Karpas-422 (cell line): ENCODE results near the gene ETV6. TPM values are rescaled to one million over a fixed set of nuclear protein-coding genes. Genes with fewer than 3 reads are reported as not detected.

ENCODE experiments used
- DNase-seq: peaks from one replicate; pipeline ENCODE4 v3.0.0-alpha.2; 2015
- H2AFZ ChIP-seq: fragments of 200-600 bp; sonication (generic); 2 replicates; pipeline ENCODE4 v1.6.1; 2014; ENCODE audit warnings: antibody characterized with exemption, low read length, mixed read lengths
- H3K27ac ChIP-seq: fragments of 200-600 bp; sonication (generic); 2 replicates; pipeline ENCODE4 v1.5.1; 2014; ENCODE audit warnings: mild to moderate bottlenecking, low read length, moderate library complexity
- H3K27me3 ChIP-seq: fragments of 200-600 bp; sonication (generic); 2 replicates; pipeline ENCODE4 v1.6.1; 2014; ENCODE audit warnings: low read length, mixed read lengths
- H3K36me3 ChIP-seq: fragments of 200-600 bp; sonication (generic); 2 replicates; pipeline ENCODE4 v1.6.1; 2014; ENCODE audit warnings: low read length, mixed read lengths; ENCODE audit not compliant: insufficient read depth
- H3K4me1 ChIP-seq: fragments of 200-600 bp; sonication (generic); 2 replicates; pipeline ENCODE4 v1.6.1; 2014; ENCODE audit warnings: mild to moderate bottlenecking, low read length, mixed read lengths
- H3K4me2 ChIP-seq: fragments of 200-600 bp; sonication (generic); 2 replicates; pipeline ENCODE4 v1.6.1; 2014; ENCODE audit warnings: low read length, low read depth, mild to moderate bottlenecking; ENCODE audit not compliant: poor library complexity, severe bottlenecking
- H3K4me3 ChIP-seq: fragments of 200-600 bp; sonication (generic); 2 replicates; pipeline ENCODE4 v1.5.1; 2014; ENCODE audit warnings: mild to moderate bottlenecking, antibody characterized with exemption, low read length, mixed read lengths
- H3K79me2 ChIP-seq: fragments of 200-600 bp; sonication (generic); 2 replicates; pipeline ENCODE4 v1.6.1; 2014; ENCODE audit warnings: mild to moderate bottlenecking, low read length, mixed read lengths
- H3K9ac ChIP-seq: fragments of 200-600 bp; sonication (generic); 2 replicates; pipeline ENCODE4 v1.6.0; 2014; ENCODE audit warnings: low read length
- H3K9me2 ChIP-seq: fragments of 200-600 bp; sonication (generic), shearing (Covaris generic); replicated peaks from 2 replicates; pipeline ENCODE4 v1.6.0; 2014; ENCODE audit warnings: mild to moderate bottlenecking, low read length, moderate library complexity; ENCODE audit not compliant: insufficient read depth
- H3K9me3 ChIP-seq: fragments of 300-700, 200-600 bp; sonication (generic); 2 replicates; pipeline ENCODE4 v1.6.1; 2014; ENCODE audit warnings: low read length, mixed read lengths
- H4K20me1 ChIP-seq: fragments of 200-600 bp; sonication (generic); 2 replicates; pipeline ENCODE4 v1.6.1; 2014; ENCODE audit warnings: mild to moderate bottlenecking, antibody characterized with exemption, low read length, low read depth; ENCODE audit not compliant: insufficient read depth
- total RNA-seq: library from RNA; depleted of rRNA; stranded (reverse); fragments of >200 nt; shearing (Covaris generic); gene quantifications from 2 replicates; pipeline ENCODE4 v1.2.3, GENCODE V29; 2014; ENCODE audit warnings: low replicate concordance

The ETV6 gene
- total RNA-seq, 1 experiment from 2014 or later, result 1.0 TPM

DNA sequence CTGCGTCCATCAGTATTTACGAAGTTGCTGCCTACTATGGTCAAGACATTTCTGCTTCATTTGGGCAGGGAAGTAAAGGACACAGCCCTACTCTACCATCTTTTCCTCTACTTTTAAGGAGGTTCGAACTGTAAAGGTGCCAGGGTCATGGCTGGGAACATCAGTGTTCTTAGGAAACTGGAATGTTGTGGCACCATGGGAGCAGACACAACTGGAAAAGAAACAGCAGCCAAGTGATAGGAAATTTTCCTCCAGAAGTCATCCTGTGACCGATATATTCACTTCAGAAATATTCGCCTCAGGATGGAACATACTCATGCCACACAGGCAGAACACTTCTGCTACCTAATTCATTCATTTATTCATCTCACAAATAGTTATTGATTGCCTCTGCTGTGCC, 104.4 kb downstream of the ETV6 start:
- DNase-seq, result no peak
- H3K36me3 ChIP-seq, result no peaks in the 10 kb centered on the region
- no peaks in the 10 kb centered on the region for H4K20me1 ChIP-seq
- H3K79me2 ChIP-seq, result no peaks in the 10 kb centered on the region
- 0 out of 2 replicates have a peak, but pooled peaks cover 5% of the 10 kb centered on the region for H3K4me1 ChIP-seq
- H3K27ac ChIP-seq, result no peak overlapping the region
- H3K27me3 ChIP-seq, result no peaks in the 10 kb centered on the region
- no peaks in the 10 kb centered on the region for H3K9me3 ChIP-seq
- no peak overlapping the region for H3K4me2 ChIP-seq
- H2AFZ ChIP-seq, result no peak overlapping the region
- H3K9ac ChIP-seq, result no peak overlapping the region
- no peaks in the 10 kb centered on the region for H3K9me2 ChIP-seq
- no peak overlapping the region for H3K4me3 ChIP-seq

DNA sequence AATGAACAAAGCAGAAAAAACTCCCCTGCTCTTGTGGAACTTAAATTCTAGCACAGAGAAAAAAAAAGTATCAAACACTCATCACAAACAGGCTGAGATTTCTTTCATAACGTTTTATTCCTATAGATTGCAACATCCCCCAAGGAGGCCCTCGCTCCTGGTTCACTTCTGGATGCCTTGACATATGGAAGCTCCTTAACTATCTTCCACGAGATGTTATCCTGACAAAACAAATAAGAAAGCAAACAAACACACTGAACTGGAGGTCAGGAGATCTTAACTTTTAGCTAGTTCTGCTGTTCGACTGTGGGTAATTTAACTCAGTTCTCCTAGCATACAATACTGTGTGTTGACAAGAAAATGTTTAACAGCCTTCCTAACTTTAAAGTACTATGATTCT, 104.8 kb downstream of the ETV6 start:
- 0 out of 2 replicates have a peak, but pooled peaks cover 5% of the 10 kb centered on the region for H3K4me1 ChIP-seq
- no peak overlapping the region for H3K27ac ChIP-seq
- no peak overlapping the region for H3K4me2 ChIP-seq
- no peak overlapping the region for H3K9ac ChIP-seq
- no peak for DNase-seq
- no peaks in the 10 kb centered on the region for H3K27me3 ChIP-seq
- no peaks in the 10 kb centered on the region for H3K9me2 ChIP-seq
- no peak overlapping the region for H2AFZ ChIP-seq
- H3K4me3 ChIP-seq, result no peak overlapping the region
- no peaks in the 10 kb centered on the region for H3K36me3 ChIP-seq
- H4K20me1 ChIP-seq, result no peaks in the 10 kb centered on the region
- H3K79me2 ChIP-seq, result no peaks in the 10 kb centered on the region
- H3K9me3 ChIP-seq, result no peaks in the 10 kb centered on the region

DNA sequence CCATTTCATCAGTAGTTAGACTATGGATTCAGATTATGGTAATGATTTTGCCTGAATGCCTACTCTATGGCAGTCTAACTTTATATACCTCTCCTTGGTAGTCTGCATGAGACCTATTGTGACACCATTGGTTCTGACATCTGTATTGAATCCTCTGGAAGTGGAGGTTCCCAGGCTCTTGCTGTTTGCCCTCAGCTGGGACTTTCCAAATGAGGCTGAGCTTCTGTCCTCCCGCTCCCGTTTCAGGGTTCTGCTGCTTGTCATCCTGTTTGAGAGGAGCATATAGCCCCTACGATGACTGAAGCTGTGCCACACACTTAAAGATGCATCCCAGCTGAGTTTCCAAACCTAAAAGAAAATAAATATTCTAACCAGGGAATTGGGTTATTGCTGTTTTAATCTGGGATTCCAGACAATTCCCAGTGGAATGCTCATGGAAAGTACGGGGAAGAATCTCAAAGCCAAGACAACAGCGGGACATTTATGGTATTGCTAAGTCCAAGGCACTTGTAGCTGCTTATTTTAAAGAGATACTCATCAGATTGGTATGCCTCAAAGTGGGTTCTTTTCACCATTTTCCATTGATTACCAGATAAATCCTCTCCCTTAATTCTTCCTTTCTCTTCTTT, 105.9 kb downstream of the ETV6 start:
- Histone ChIP-seq H3K27me3 (no peaks in the 10 kb centered on the region), H3K4me2 (no peak overlapping the region), H3K4me3 (no peak overlapping the region), H3K9ac (no peak overlapping the region), H4K20me1 (no peaks in the 10 kb centered on the region), H2AFZ (no peak overlapping the region), H3K9me2 (no peaks in the 10 kb centered on the region), H3K4me1 (0 out of 2 replicates have a peak, but pooled peaks cover 2% of the 10 kb centered on the region), H3K79me2 (no peaks in the 10 kb centered on the region), H3K9me3 (no peaks in the 10 kb centered on the region), H3K27ac (no peak overlapping the region), H3K36me3 (no peaks in the 10 kb centered on the region)
- no peak for DNase-seq

DNA sequence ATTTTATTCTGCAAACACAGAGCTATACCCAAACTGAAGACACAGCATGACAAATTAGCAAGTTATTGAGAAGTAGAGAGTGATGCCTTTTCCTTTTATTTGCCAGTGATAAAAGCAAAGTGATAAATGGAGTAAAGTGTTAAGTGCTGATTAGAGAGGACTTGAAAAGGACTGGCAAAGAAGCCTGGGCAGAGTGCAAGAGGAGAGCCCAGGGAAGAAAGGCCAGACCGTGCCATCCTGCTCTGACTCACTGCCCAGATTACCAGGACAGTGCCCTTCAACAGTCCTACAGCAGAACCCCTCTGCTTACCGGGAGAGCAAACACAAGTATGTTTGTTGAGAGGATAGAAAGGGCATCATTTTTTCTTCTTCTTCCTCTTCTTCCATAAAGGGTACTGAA, 106.5 kb downstream of the ETV6 start:
- Histone ChIP-seq H3K4me1 (no peaks in the 10 kb centered on the region), H3K4me2 (no peak overlapping the region), H3K79me2 (no peaks in the 10 kb centered on the region)

DNA sequence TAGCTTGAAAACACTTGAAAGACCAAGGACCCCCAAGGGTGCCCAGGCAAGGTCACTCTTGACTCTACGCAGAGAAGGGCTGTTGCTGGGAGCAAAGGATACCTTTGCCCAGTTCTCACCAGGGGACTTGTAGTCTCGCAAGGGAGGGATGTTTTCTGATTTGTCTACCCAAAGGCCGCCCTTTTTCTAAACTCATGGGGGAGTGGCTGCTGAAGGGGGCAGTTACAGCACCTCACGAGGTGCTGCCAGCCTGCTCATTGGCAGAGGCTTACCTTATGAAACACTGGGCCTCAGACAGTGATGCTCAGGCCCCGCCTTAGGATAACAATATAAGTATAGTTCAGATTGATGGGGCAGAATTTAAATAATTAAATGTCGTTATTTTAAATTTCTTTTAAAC, 107.0 kb downstream of the ETV6 start:
- no peaks in the 10 kb centered on the region for H3K9me2 ChIP-seq
- H3K79me2 ChIP-seq, result no peaks in the 10 kb centered on the region
- no peaks in the 10 kb centered on the region for H3K27me3 ChIP-seq
- H3K4me2 ChIP-seq, result no peak overlapping the region
- no peaks in the 10 kb centered on the region for H4K20me1 ChIP-seq
- no peak overlapping the region for H3K4me3 ChIP-seq
- DNase-seq, result no peak
- H2AFZ ChIP-seq, result no peak overlapping the region
- no peaks in the 10 kb centered on the region for H3K36me3 ChIP-seq
- no peak overlapping the region for H3K9ac ChIP-seq
- H3K9me3 ChIP-seq, result no peaks in the 10 kb centered on the region
- no peaks in the 10 kb centered on the region for H3K4me1 ChIP-seq
- H3K27ac ChIP-seq, result no peak overlapping the region

More for the DNA sequence above, 106.5 kb downstream of the ETV6 start:
- Histone ChIP-seq H2AFZ (no peak overlapping the region), H3K4me3 (no peak overlapping the region), H3K27ac (no peak overlapping the region), H3K9me3 (no peaks in the 10 kb centered on the region), H3K27me3 (no peaks in the 10 kb centered on the region), H3K9ac (no peak overlapping the region), H3K36me3 (no peaks in the 10 kb centered on the region), H3K9me2 (no peaks in the 10 kb centered on the region), H4K20me1 (no peaks in the 10 kb centered on the region)
- no peak for DNase-seq

DNA sequence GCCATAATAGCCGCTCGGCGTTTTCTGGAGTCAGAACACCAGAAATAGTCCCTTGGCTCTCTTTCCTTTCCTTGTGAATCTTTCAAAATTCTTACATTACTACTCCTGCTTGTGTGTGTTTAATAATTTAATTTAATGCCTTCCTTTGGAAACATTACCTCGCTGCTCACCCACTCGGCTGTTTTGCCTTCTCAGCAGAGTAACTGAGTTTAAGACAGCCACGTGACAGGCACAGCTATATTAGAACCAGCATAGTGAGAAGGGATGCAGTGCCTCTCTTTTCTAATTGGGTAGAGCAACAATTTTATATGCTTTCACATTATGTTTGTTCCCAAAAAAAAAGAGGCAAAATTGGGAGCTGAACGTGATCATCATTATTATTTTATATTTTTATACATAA, 107.6 kb downstream of the ETV6 start:
- Histone ChIP-seq H2AFZ (no peak overlapping the region), H3K4me1 (no peaks in the 10 kb centered on the region), H3K9me3 (no peaks in the 10 kb centered on the region), H3K9ac (no peak overlapping the region), H3K79me2 (no peaks in the 10 kb centered on the region), H3K4me2 (no peak overlapping the region), H3K9me2 (no peaks in the 10 kb centered on the region), H3K27ac (no peak overlapping the region), H3K36me3 (no peaks in the 10 kb centered on the region), H4K20me1 (no peaks in the 10 kb centered on the region), H3K4me3 (no peak overlapping the region), H3K27me3 (no peaks in the 10 kb centered on the region)
- no peak for DNase-seq

DNA sequence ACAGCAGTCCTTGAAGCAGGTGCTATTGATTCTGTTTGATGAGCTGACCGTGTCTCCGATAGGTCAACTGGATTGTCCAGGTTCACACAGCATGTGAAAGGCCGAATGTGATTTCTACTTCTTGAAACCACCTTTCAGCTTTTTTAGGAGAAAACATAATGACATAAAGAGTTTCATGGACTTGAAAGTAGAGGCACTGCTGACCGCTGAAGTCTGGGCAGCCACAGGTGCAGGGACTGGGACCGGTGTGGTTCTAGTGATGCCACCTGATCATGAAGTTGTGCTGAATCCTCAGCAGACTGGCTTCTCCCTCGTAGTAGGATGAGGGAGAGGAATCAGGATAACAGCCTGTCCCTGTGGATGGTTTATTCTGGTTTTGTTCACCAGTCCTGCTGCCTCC, 108.1 kb downstream of the ETV6 start:
- H3K79me2 ChIP-seq, result no peaks in the 10 kb centered on the region
- H3K4me3 ChIP-seq, result no peak overlapping the region
- H3K9me2 ChIP-seq, result no peaks in the 10 kb centered on the region
- no peaks in the 10 kb centered on the region for H3K9me3 ChIP-seq
- no peak overlapping the region for H2AFZ ChIP-seq
- no peak overlapping the region for H3K27ac ChIP-seq
- H4K20me1 ChIP-seq, result no peaks in the 10 kb centered on the region
- no peaks in the 10 kb centered on the region for H3K4me1 ChIP-seq
- no peak overlapping the region for H3K9ac ChIP-seq
- no peaks in the 10 kb centered on the region for H3K27me3 ChIP-seq
- no peaks in the 10 kb centered on the region for H3K36me3 ChIP-seq
- DNase-seq, result no peak
- H3K4me2 ChIP-seq, result no peak overlapping the region

DNA sequence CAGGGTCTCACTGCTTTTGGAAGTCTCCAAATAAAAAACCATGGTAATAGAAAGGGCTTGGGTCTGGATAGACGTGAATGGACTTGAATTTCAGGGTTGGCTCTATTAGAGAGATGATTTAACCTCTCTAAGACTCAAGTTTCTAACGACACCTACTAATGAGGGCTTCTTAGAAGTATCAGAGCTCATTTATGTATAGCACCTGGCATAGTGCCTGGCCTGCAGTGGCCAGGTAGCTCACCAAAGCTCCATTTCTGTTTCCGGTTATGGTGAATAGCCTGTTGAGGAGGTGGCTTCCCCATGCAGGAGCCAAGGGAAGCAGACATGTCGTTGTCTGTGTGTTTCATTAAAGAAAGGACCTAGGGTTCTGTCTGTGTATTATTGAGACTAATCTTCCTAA, 108.6 kb downstream of the ETV6 start:
- Histone ChIP-seq H3K9me2 (no peaks in the 10 kb centered on the region), H3K9me3 (no peaks in the 10 kb centered on the region), H2AFZ (no peak overlapping the region), H4K20me1 (no peaks in the 10 kb centered on the region), H3K4me2 (no peak overlapping the region), H3K9ac (no peak overlapping the region), H3K27me3 (no peaks in the 10 kb centered on the region), H3K36me3 (no peaks in the 10 kb centered on the region), H3K27ac (no peak overlapping the region), H3K79me2 (no peaks in the 10 kb centered on the region), H3K4me3 (no peak overlapping the region), H3K4me1 (no peaks in the 10 kb centered on the region)
- DNase-seq, result no peak
